SK-N-SH (cell line): Measurements from ENCODE around the gene BCAS4.

Source experiments
- EZH2phosphoT487 ChIP-seq: fragments of 200-600 bp; sonication (generic); IDR thresholded peaks from 2 replicates; pipeline ENCODE4 v1.6.1; 2017; ENCODE audit warnings: low read depth, mixed run types, mild to moderate bottlenecking, antibody characterized with exemption, moderate library complexity, borderline replicate concordance
- FOXJ3 ChIP-seq: sonication (generic); formaldehyde crosslinking; IDR thresholded peaks from 2 replicates; pipeline ENCODE4 v1.5.1; 2020; ENCODE audit warnings: mild to moderate bottlenecking, missing genetic modification reagents
- MXI1 ChIP-seq: IDR thresholded peaks from 2 replicates; pipeline ENCODE4 v1.6.1; 2012; ENCODE audit warnings: mild to moderate bottlenecking, low read depth, low read length, improper control_type of control experiment
- NFIC ChIP-seq: IDR thresholded peaks from 2 replicates; pipeline ENCODE4 v1.4.0; 2012; ENCODE audit warnings: borderline replicate concordance
- POLR2AphosphoS5 ChIP-seq: IDR thresholded peaks from 2 replicates; pipeline ENCODE4 v1.6.1; 2012; ENCODE audit warnings: low read depth, low read length
- REST ChIP-seq: IDR thresholded peaks from 2 replicates; pipeline ENCODE4 v1.6.1; 2012; ENCODE audit warnings: mild to moderate bottlenecking, low read depth, low read length, moderate library complexity
- SIN3A ChIP-seq: IDR thresholded peaks from 2 replicates; pipeline ENCODE4 v1.6.1; 2012; ENCODE audit warnings: low read depth, mild to moderate bottlenecking, low read length, moderate library complexity, borderline replicate concordance
- SMC3 ChIP-seq: IDR thresholded peaks from 2 replicates; pipeline ENCODE4 v1.6.1; 2012; ENCODE audit warnings: low read depth, low read length, improper control_type of control experiment
- TAF1 ChIP-seq: IDR thresholded peaks from 2 replicates; pipeline ENCODE4 v1.6.1; 2012; ENCODE audit warnings: low read depth, mild to moderate bottlenecking, low read length, moderate library complexity, borderline replicate concordance
- TCF12 ChIP-seq: IDR thresholded peaks from 2 replicates; pipeline ENCODE4 v1.4.0; 2012
- USF2 ChIP-seq: fragments of 150-350 bp; IDR thresholded peaks from 2 replicates; pipeline ENCODE4 v1.6.1; 2017; ENCODE audit warnings: antibody characterized with exemption, low read length, low read depth, borderline replicate concordance
- YY1 ChIP-seq: IDR thresholded peaks from 2 replicates; pipeline ENCODE4 v1.4.0; 2012; ENCODE audit warnings: low read depth, mild to moderate bottlenecking
- ZBTB33 ChIP-seq: IDR thresholded peaks from 2 replicates; pipeline ENCODE4 v1.4.0; 2012; ENCODE audit warnings: low read depth, borderline replicate concordance
- TF ChIP-seq, protein P1 (sequence below): fragments of 200-600 bp; sonication (generic); IDR thresholded peaks from 2 replicates; pipeline ENCODE4 v1.6.1; 2017; ENCODE audit warnings: antibody characterized with exemption, mild to moderate bottlenecking, moderate library complexity

DNA sequence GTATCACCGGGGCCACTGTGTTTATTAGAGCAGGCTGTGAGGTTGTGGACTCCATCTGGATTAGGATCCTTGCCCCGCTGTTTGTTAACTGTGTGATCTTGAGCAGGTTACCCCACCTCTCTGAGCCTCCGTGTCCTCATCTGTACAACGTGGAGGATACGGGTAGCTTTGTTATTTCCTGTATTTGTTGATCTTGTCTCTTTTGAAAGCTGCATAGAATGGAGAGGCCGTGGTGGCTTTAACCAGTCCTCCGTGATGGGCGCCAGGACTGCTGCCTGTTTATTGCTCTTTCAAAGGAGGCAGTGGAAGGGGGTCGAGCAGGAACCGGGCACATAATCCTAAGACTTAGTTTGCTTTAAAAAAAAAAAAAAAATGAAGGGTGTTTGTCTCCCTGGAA, 22.9 kb downstream of the BCAS4 start:
- no peak for TF ChIP-seq EZH2phosphoT487
- TF ChIP-seq, protein P1, sequence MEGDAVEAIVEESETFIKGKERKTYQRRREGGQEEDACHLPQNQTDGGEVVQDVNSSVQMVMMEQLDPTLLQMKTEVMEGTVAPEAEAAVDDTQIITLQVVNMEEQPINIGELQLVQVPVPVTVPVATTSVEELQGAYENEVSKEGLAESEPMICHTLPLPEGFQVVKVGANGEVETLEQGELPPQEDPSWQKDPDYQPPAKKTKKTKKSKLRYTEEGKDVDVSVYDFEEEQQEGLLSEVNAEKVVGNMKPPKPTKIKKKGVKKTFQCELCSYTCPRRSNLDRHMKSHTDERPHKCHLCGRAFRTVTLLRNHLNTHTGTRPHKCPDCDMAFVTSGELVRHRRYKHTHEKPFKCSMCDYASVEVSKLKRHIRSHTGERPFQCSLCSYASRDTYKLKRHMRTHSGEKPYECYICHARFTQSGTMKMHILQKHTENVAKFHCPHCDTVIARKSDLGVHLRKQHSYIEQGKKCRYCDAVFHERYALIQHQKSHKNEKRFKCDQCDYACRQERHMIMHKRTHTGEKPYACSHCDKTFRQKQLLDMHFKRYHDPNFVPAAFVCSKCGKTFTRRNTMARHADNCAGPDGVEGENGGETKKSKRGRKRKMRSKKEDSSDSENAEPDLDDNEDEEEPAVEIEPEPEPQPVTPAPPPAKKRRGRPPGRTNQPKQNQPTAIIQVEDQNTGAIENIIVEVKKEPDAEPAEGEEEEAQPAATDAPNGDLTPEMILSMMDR = no peak
- TF ChIP-seq USF2 = no peak
- no peak for TF ChIP-seq REST
- TF ChIP-seq YY1 = no peak
- no peak for TF ChIP-seq TAF1
- TF ChIP-seq SMC3 = no peak
- no peak for TF ChIP-seq NFIC
- no peak for TF ChIP-seq MXI1
- TF ChIP-seq ZBTB33 = no peak
- TF ChIP-seq TCF12 = no peak
- no peak for TF ChIP-seq POLR2AphosphoS5
- no peak for TF ChIP-seq FOXJ3 (CRISPR knock-in tag)
- no peak for TF ChIP-seq SIN3A
